Prostate gland (tissue), 2 donors: ENCODE results near the gene GNAI2.

Experiments
- CTCF ChIP-seq, 4 experiments: fragments of 200-600 bp in 2 of 4; fragments of 450-650 bp in 2 of 4; sonication (generic) in 2 of 4; IDR thresholded peaks; 1 replicate in 3 of 4; 2 replicates in 1 of 4; pipeline ENCODE4 v1.5.1; 2016 to 2019; ENCODE audit warnings: antibody characterized with exemption in 4 of 4, mild to moderate bottlenecking in 2 of 4, moderate library complexity in 2 of 4
- POLR2A ChIP-seq: fragments of 450-650 bp; IDR thresholded peaks from one replicate; pipeline ENCODE4 v1.6.1; 2016; ENCODE audit warnings: antibody characterized with exemption, mild to moderate bottlenecking

- TF ChIP-seq CTCF (IDR thresholded peaks at IDR 0.05) (no peak), POLR2A (no peak)
Observed at GRCh38 chr3:50231581-50231980, 4.4 kb upstream of the GNAI2 start.
